Amniotic epithelial cell (primary cell): ENCODE data around the gene ETNK2.

Experiments
- DNase-seq: peaks from one replicate; pipeline ENCODE4 v3.0.0-alpha.2; 2010; ENCODE audit warnings: low read depth

ETNK2 gene

GRCh38 chr1:204147406-204148383 is 4.1 kb downstream of the ETNK2 start:
- DNase-seq = no peak

GRCh38 chr1:204146965-204147364 is 4.9 kb downstream of the ETNK2 start:
- no peak for DNase-seq

- DNase-seq = no peak
Measured at GRCh38 chr1:204146309-204146708, 5.5 kb downstream of the ETNK2 start.

- peak; percentile 49 for DNase-seq
Measured at GRCh38 chr1:204145033-204145504, 6.8 kb downstream of the ETNK2 start.

GRCh38 chr1:204143276-204144041 is 8.4 kb downstream of the ETNK2 start:
- no peak for DNase-seq

GRCh38 chr1:204142032-204142974 is 9.5 kb downstream of the ETNK2 start:
- DNase-seq = no peak

- no peak for DNase-seq
Measured at GRCh38 chr1:204141131-204141530, 10.7 kb downstream of the ETNK2 start.

- DNase-seq = no peak
Measured at GRCh38 chr1:204139952-204140351, 11.9 kb downstream of the ETNK2 start.

GRCh38 chr1:204139088-204139487 is 12.8 kb downstream of the ETNK2 start:
- no peak for DNase-seq

GRCh38 chr1:204136814-204137213 is 15.0 kb downstream of the ETNK2 start:
- no peak for DNase-seq

- no peak for DNase-seq
Measured at GRCh38 chr1:204134103-204134502, 17.7 kb downstream of the ETNK2 start.

GRCh38 chr1:204132718-204133117 is 19.1 kb downstream of the ETNK2 start:
- no peak for DNase-seq

- DNase-seq = no peak
Measured at GRCh38 chr1:204131978-204132377, 19.9 kb downstream of the ETNK2 start.

GRCh38 chr1:204130981-204131892 is 20.6 kb downstream of the ETNK2 start:
- DNase-seq = peak; percentile 86

GRCh38 chr1:204130178-204130577 is 21.7 kb downstream of the ETNK2 start:
- DNase-seq = no peak

GRCh38 chr1:204128964-204129896 is 22.6 kb downstream of the ETNK2 start:
- DNase-seq = peak; percentile 46

- DNase-seq = no peak
Measured at GRCh38 chr1:204128464-204128963, 23.3 kb downstream of the ETNK2 start.

GRCh38 chr1:204127597-204128242 is 24.1 kb downstream of the ETNK2 start:
- DNase-seq = peak; percentile 73

- DNase-seq = no peak
Measured at GRCh38 chr1:204126956-204127355, 24.9 kb downstream of the ETNK2 start.
